ENCODE measurements around the gene ARF3.
"Not testable (repeated sequence)": the region's sequence is repeated elsewhere in the genome, so short reads cannot be mapped to it uniquely, and the experiment has no call there.

Gene ARF3

DNA sequence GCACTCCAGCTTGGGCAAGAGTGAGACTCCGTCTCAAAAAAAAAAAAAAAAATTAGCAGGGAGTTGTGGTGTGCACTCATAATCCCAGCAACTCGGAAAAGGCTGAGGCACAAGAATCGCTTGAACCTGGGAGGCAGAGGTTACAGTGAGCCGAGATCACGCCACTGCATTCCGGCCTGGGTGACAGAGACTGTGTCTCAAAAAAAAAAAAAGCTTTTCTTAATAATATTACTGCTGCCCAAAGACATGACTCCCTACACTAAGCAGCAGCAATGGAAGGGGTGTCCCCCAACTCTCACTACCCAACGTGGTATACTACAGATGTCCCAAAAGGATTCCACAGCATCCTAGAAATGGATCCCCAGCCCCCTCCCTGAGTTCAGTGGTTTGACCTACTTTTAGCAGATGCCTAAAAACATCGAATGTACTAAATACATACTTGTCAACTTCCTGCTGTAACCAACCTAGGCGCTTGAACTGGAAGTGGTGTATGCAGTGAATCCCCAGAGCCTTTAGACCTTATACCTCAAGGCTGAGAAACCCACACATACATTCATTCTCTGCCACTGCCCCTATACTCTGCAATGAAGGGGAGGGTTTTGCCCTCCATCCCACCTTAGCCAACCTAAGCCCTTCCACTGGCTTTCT, 23.5 kb downstream of the ARF3 start:
- no peak for DNase-seq

DNA sequence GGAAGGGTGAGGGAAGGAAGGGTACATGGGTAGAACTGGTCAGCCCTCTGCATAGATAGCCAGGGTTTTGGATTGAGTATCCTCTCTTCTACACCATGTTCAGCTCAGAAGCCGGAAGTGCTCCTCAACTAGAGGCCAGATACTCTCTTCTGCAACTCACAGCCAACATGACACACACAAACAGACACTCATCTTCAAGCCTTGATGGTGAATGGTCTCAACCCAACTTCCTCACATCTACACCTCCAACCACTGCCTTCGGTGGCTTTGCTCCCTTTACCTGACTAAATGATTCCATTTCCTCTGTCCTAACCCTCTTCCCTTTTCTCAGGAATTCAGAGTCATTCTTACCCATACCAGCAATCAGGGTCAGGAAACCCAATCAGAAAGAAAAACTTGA, 24.4 kb downstream of the ARF3 start:
- no peak for DNase-seq

GRCh38 chr12:48930475-48930874, 26.8 kb downstream of the ARF3 start:
- no peak for DNase-seq

DNA sequence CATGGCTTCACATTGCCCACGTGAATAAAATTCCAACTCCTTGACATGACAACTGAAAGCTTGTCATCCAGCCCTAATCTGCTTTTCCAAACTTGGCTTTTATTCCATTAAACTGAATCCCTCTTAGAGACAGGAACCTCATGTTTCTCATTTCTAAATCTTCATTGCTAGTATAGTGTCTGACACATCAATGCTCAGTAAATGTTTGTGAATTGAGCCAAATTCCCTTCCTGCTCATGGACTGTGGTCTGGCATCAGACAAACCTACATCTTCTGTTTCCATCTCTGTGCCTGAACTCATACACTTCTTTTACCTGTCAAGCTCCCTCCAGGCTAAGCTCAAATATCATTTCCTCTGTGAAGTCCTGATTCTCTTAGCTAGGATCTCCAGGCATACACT, 27.7 kb downstream of the ARF3 start:
- DNase-seq = no peak

DNA sequence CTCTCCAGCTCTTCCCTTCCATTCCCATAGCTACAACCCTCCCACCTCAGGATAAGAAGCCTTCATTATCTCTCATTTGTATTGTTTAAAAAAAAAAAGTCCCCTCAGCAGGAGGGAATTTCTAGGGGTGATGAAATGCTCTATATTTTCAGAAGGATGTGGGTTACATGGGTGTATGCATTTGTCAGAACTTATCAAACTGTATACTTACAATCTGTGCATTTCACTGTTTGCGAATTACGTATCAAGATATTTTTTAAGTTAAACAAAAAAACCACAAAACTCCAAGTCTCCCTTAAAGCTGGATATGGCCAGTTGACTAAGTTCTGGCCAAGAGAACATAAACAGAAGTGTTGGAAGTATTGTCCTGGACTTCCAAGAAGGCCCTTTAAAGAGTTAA, 30.0 kb downstream of the ARF3 start:
- no peak for DNase-seq

- DNase-seq = peak in 19 of 58 donors; percentile 2 to 54 (median 11)
These were observed 31.8 kb downstream of the ARF3 start, which contains the start of gene FKBP11 for GRCh38 chr12:48925304-48926011. Gene FKBP11, minus strand, starts transcription at chr12:48925492. Its CDS starts 64 bp downstream, at chr12:48925428.

DNA sequence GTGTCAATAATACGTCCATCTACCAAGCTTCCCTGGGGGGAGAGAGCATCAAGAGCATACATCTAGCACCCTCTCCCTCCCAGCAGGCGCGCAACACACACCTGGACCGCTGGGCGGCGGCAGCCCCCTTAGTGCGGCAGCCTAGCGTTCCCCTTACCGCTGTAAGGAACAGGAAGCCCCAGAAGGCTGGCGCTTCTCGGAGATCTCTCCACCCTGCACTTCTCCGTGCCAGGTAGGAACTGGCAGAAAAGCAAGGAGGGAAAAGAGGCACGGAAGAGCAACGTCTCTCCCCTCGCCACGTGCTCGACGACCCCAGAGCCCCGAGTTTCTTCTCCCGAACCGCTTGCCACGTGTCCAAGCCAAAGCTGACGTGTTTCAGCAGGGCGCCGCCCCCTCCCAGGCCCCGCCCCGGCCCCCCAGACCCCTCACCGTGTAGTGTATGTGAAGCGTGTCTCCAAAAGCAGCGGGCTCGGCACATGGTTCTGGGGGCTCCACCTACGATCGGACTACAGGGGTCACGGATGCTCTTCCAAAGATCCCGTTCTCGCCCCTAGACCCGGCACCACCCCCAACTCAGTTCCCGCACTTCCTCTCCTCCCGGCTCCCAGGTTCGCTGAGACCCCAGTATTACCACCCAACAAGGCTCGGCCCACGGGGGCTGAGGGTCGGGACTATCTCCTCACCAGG, 32.5 kb downstream of the ARF3 start:
- DNase-seq = peak in 17 of 58 donors; percentile 2 to 48 (median 9)

DNA sequence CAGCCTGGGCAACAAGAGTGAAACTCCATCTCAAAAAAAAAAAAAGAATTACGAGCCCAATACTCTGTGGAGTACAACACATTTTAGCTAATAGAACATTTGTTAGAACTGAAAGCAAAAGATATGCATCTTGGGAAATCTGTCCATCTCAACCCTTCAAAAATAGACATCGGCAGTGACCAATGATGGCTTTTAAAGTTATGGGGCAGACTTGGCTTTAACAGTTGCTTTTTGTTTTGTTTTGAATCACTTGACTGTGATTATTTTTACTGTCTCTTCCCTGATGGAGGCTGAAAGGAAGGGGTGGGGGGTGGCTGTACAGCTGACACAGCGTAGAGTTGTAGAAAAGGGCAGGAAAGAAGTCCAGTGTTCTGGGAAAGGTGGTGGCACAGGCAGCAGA, 34.2 kb downstream of the ARF3 start:
- DNase-seq = no peak

DNA sequence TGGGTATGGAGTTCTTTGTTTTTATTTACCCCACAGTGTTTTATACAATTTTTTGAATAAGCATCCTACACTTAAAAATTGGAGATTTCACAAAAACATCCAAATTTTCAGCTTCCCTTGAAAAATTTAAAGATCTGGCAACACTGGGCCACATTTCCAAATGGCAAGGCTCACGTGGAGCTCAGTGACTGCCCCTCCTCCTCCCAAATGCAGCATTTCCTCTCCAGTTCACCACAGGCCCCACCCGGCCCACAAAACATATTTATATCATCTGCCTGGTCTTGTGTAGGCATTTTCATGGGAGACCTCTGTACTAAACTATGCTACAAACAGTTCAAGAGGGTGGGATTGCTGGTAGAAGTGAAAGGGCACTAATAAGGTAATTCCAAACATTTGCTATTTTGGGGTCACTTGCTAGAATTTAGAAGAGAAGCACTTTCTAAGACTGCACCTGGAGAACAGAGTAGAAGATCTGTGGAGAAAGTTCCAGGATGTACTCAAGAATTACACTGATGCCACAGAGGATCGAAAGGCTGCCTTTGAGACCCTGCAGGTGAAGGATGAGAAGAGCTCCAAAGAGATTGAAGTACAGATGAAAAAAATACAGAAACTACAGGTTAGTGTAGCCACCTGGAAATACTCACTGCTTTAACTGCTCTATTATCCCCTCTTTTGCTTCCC, 39.3 kb downstream of the ARF3 start:
- DNase-seq = no peak

DNA sequence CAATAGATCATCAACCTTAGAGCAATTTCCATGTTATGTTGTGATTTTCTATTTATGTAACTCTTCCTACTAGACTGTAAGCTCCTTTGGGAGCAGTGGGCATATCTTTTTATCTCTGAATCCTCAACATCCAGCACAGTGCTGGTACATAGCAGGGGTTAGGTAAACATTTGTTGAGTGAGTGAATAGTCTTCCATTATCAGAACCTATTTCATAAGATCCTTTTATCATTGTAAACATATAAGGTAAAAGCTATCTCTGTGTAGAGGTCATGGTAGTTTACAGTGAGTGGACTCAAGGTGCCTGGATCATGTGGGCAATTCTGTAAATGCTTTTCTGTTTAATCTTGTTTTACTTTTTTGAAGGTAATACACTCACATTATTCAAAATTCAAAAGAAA, 47.1 kb downstream of the ARF3 start:
- DNase-seq = no peak

DNA sequence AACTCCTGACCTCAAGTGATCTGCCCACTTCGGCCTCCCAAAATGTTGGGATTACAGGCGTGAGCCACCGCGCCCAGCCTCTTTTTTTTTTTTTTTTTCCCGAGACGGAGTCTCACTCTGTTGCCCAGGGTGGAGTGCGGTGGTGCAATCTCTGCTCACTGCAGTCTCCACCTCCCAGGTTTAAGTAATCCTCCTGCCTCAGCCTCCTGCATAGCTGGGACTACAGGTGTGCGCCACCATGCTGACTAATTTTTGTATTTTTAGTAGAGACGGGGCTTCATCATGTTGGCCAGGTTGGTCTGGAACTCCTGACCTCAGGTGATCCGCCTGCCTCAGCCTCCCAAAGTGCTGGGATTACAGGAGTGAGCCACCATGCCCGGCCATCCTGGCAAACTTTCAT, 47.6 kb downstream of the ARF3 start:
- not testable (repeated sequence) for DNase-seq

GRCh38 chr12:48907245-48907644, 50.0 kb downstream of the ARF3 start:
- no peak for DNase-seq

- peak in 46 of 58 donors; percentile 9 to 83 (median 47) for DNase-seq
These were observed 53.3 kb downstream of the ARF3 start for GRCh38 chr12:48903982-48904411.

DNA sequence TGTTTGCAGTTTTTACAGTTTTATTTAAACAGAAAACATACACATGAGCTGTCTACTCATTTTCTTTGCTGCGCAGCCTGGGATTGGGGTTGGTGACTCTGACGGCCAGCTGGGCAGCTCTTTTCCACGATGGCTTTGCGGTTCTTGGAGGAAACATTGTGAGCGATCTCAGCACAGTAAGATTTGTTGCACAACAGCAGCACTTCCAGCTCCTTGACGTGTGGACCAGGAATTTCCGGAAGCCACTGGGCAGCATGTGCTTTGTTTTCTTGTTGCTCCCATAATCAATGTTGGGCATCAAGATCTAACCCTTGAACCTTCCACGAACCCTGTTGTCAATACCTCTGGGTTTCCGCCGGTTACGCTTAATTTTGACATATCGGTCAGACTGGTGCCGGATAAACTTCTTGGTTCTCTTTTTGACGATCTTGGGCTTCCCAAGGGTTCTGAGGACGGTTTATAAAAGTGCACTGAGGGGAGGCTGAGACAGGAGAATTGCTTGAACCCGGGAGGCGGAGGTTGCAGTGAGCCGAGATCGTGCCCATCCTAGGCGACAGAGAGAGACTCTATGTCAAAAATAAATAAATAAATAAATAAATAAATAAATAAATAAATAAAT, 53.8 kb downstream of the ARF3 start:
- DNase-seq = no peak

DNA sequence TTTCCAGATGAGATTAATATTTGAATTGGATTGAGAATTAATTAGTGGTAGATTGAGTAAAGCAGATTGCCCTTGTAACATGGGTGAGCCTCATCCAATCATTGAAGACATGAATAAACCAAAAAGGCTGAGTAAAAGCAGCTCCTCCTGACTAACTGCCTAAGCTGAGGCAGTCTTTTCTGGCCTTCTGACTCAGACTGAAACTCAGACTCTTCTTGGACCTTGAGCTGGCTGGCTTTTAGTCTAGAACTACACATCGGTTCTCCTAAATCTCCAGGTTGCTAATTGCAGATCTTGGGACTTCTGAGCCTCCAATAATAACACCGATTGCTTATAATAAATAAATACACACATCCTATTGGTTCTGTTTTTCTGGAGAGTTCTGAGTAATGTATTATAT, 56.0 kb downstream of the ARF3 start:
- no peak for DNase-seq

DNA sequence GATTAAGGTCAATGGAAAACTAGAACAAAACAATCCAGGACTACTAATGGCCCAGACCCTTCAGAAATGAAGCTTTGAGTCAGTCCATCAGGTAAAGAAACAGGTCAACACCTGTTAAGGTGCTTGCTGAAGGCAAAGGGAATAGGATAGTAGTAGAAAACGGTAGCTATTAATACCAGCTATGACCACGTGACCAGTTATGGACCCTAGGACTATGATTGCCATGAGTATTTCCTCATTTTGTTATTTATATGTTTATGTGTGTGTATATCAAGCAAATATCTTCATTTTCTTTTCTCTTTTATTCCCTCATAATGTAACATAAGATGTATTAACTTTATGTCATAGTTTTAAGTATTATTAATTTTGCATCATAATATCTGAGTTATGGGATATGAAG, 57.6 kb downstream of the ARF3 start:
- no peak for DNase-seq

GRCh38 chr12:48894271-48894670, 63.0 kb downstream of the ARF3 start:
- no peak for DNase-seq

GRCh38 chr12:48890657-48891418, 66.4 kb downstream of the ARF3 start:
- peak; percentile 34 to 90 (median 74) for DNase-seq

- peak in 15 of 58 donors; percentile 5 to 71 (median 14) for DNase-seq
These were observed 67.6 kb downstream of the ARF3 start for GRCh38 chr12:48889679-48890078.

Data from anterior cingulate cortex (tissue), 58 donors.